A673 (cell line): ENCODE results near the gene CARM1.

Experiments
- CTCF ChIP-seq: fragments of 300-800, 200-600 bp; sonication (generic); conservative IDR thresholded peaks from 2 replicates; pipeline ENCODE4 v1.5.1; 2017; ENCODE audit warnings: low read depth, mild to moderate bottlenecking, antibody characterized with exemption, low read length, moderate library complexity, mixed read lengths
- EZH2 ChIP-seq: fragments of 200-600 bp; sonication (generic); IDR thresholded peaks from 2 replicates; pipeline ENCODE4 v1.6.1; 2017; ENCODE audit warnings: borderline replicate concordance, low read depth, mild to moderate bottlenecking, mixed read lengths, antibody characterized with exemption, low read length; ENCODE audit not compliant: poor library complexity, severe bottlenecking

- TF ChIP-seq CTCF (no peak), EZH2 (no peak)
Measured at GRCh38 chr19:10907925-10908324, 36.6 kb downstream of the CARM1 start.
